Endothelial cell (in vitro differentiated cells): ENCODE measurements around the gene ARHGAP26. TPM values are rescaled to one million over a fixed set of nuclear protein-coding genes. Genes with fewer than 3 reads are reported as not detected.

Source experiments
- DNase-seq: peaks from one replicate; pipeline ENCODE4 v3.0.0; 2021; ENCODE audit warnings: low spot score
- H3K27ac Mint-ChIP-seq: one replicate; pipeline ENCODE4 v1.8.0; 2021; ENCODE audit warnings: mixed read lengths, inconsistent platforms; ENCODE audit not compliant: unreplicated experiment
- H3K27me3 Mint-ChIP-seq: one replicate; pipeline ENCODE4 v1.8.0; 2021; ENCODE audit warnings: mild to moderate bottlenecking, moderate library complexity, mixed read lengths, inconsistent platforms; ENCODE audit not compliant: unreplicated experiment
- H3K36me3 Mint-ChIP-seq: one replicate; pipeline ENCODE4 v1.8.0; 2021; ENCODE audit warnings: mild to moderate bottlenecking, low read depth, mixed read lengths, inconsistent platforms; ENCODE audit not compliant: unreplicated experiment
- H3K4me1 Mint-ChIP-seq: one replicate; pipeline ENCODE4 v1.8.0; 2021; ENCODE audit warnings: mild to moderate bottlenecking, mixed read lengths, inconsistent platforms; ENCODE audit not compliant: unreplicated experiment
- H3K4me3 Mint-ChIP-seq: one replicate; pipeline ENCODE4 v1.8.0; 2021; ENCODE audit warnings: mild to moderate bottlenecking, mixed read lengths, inconsistent platforms; ENCODE audit not compliant: unreplicated experiment
- H3K9me3 Mint-ChIP-seq: one replicate; pipeline ENCODE4 v1.8.0; 2021; ENCODE audit warnings: mixed read lengths, inconsistent platforms; ENCODE audit not compliant: unreplicated experiment
- CTCF ChIP-seq: fragments of 200-600 bp; sonication (generic); IDR thresholded peaks from one replicate; pipeline ENCODE4 v1.5.0; 2021; ENCODE audit warnings: antibody characterized with exemption; ENCODE audit not compliant: unreplicated experiment
- total RNA-seq: library from RNA; stranded (reverse); fragmentation: NEBNext Ultra II Directional; extraction: Animal tissue kit (Norgen Biotek cat#: 25700); gene quantifications from one replicate; pipeline ENCODE4 v1.2.1, GENCODE V29; 2021; ENCODE audit not compliant: unreplicated experiment

The ARHGAP26 gene
- total RNA-seq, 1 donor from 2014 or later: 81.5 TPM

GRCh38 chr5:142805339-142805738, 35.2 kb downstream of the ARHGAP26 start:
- H3K4me3 Mint-ChIP-seq: no peak overlapping the region
- H3K27me3 Mint-ChIP-seq: peaks cover 2% of the 10 kb centered on the region
- no peak overlapping the region for H3K27ac Mint-ChIP-seq
- H3K36me3 Mint-ChIP-seq: no peaks in the 10 kb centered on the region
- H3K4me1 Mint-ChIP-seq: peaks cover 19% of the 10 kb centered on the region
- DNase-seq: no peak
- no peak for TF ChIP-seq CTCF
- H3K9me3 Mint-ChIP-seq: no peaks in the 10 kb centered on the region

GRCh38 chr5:142806841-142807267, 36.7 kb downstream of the ARHGAP26 start:
- TF ChIP-seq CTCF: no peak
- Mint-ChIP-seq H3K4me1 (peaks cover 26% of the 10 kb centered on the region), H3K4me3 (no peak overlapping the region), H3K27ac (no peak overlapping the region), H3K9me3 (no peaks in the 10 kb centered on the region), H3K36me3 (no peaks in the 10 kb centered on the region), H3K27me3 (peaks cover 2% of the 10 kb centered on the region)
- no peak for DNase-seq

- H3K4me3 Mint-ChIP-seq: no peak overlapping the region
- no peaks in the 10 kb centered on the region for H3K36me3 Mint-ChIP-seq
- H3K27me3 Mint-ChIP-seq: peaks cover 2% of the 10 kb centered on the region
- TF ChIP-seq CTCF: no peak
- no peaks in the 10 kb centered on the region for H3K9me3 Mint-ChIP-seq
- no peak overlapping the region for H3K27ac Mint-ChIP-seq
- peaks cover 31% of the 10 kb centered on the region for H3K4me1 Mint-ChIP-seq
- DNase-seq: no peak
Observed at GRCh38 chr5:142807372-142807911, 37.3 kb downstream of the ARHGAP26 start.

DNA sequence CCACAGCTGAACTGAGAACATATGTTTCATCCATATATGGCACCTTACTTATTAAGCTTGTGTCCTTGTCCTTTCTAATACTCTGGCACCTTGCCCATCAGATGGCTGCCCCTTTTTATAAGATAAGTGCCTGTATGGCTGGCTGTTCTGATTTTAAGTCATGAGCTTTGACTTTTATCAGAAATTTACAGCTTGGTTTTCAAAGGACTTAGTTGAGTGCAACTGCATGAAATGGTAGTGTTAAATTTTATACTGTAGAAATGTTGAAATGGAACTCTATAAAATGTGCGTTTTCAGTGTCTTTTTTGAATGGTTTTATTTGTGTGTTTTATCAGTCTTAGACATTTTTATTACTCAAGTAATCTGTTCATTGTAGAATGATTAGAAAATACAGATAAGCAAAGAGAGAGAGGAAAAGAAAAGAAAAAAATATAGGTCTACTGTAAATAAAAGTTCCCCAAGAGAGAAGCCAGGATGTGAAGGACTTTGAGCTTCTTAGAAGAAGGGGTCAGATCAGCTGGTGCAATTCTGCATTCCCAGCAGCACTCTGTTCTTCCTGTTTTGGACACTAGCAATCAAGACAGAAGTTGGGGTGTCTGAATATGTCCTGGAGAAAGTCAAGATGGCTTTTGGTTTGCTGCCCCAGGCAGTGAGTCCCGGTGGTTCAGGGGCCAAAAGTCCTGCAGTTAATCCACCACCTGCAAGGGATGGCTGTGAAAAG, 38.9 kb downstream of the ARHGAP26 start:
- Mint-ChIP-seq H3K36me3 (no peaks in the 10 kb centered on the region), H3K4me1 (peaks cover 41% of the 10 kb centered on the region), H3K4me3 (no peak overlapping the region), H3K27me3 (peaks cover 2% of the 10 kb centered on the region), H3K27ac (no peak overlapping the region), H3K9me3 (no peaks in the 10 kb centered on the region)
- no peak for DNase-seq
- no peak for TF ChIP-seq CTCF

DNA sequence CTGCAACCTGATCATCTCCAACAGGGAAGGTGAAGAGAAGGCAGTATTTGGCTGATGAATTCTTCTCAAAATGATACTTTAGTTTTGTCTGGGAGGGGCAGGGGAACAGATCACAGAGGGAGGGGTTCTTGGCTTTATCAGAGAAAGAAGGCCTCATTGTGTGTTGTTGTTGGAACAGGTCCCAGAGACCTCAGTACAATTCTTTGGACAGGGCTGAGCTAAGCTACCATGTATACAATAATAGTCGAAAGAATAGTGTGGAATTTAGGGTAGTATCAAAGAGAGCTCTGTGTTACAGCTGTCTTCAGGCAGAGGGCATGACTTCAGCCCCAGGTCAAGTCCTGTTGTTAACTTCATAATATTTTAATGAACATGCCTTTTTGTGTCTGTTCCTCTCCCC, 39.9 kb downstream of the ARHGAP26 start:
- Mint-ChIP-seq H3K4me3 (no peak overlapping the region), H3K36me3 (peaks cover 7% of the 10 kb centered on the region), H3K27me3 (peaks cover 2% of the 10 kb centered on the region), H3K4me1 (peaks cover 48% of the 10 kb centered on the region), H3K27ac (no peak overlapping the region), H3K9me3 (no peaks in the 10 kb centered on the region)
- TF ChIP-seq CTCF: no peak
- DNase-seq: no peak
